Measurements from ENCODE around the gene FAM120B.

Gene FAM120B

GRCh38 chr6:170286246-170286933, 20.2 kb upstream of the FAM120B start:
- DNase-seq (ENCODE audit: low read depth): no peak

GRCh38 chr6:170286934-170287265, 19.7 kb upstream of the FAM120B start:
- DNase-seq (ENCODE audit: low read depth): no peak

- no peak for DNase-seq (ENCODE audit: low read depth)
Observed at GRCh38 chr6:170287371-170287876, 19.1 kb upstream of the FAM120B start.

- no peak for DNase-seq (ENCODE audit: low read depth)
Observed at GRCh38 chr6:170288091-170288631, 18.4 kb upstream of the FAM120B start.

GRCh38 chr6:170288852-170289179, 17.7 kb upstream of the FAM120B start:
- no peak for DNase-seq (ENCODE audit: low read depth)

- DNase-seq (ENCODE audit: low read depth): no peak
Observed at GRCh38 chr6:170289180-170289931, 17.2 kb upstream of the FAM120B start.

GRCh38 chr6:170289951-170290295, 16.6 kb upstream of the FAM120B start:
- DNase-seq (ENCODE audit: low read depth): no peak

- no peak for DNase-seq (ENCODE audit: low read depth)
Observed at GRCh38 chr6:170290296-170291128, 16.0 kb upstream of the FAM120B start, which contains the start of gene DLL1. TSS of gene DLL1 (minus strand) at chr6:170291078. CDS start at chr6:170290139, 939 bp downstream.

- DNase-seq (ENCODE audit: low read depth): no peak
Observed at GRCh38 chr6:170291271-170292110, 15.1 kb upstream of the FAM120B start.

- no peak for DNase-seq (ENCODE audit: low read depth)
Observed at GRCh38 chr6:170292111-170292406, 14.5 kb upstream of the FAM120B start.

- DNase-seq (ENCODE audit: low read depth): no peak
Observed at GRCh38 chr6:170292407-170293158, 14.0 kb upstream of the FAM120B start.

GRCh38 chr6:170293341-170294231, 13.0 kb upstream of the FAM120B start:
- no peak for DNase-seq (ENCODE audit: low read depth)

- no peak for DNase-seq (ENCODE audit: low read depth)
Observed at GRCh38 chr6:170294298-170294730, 12.2 kb upstream of the FAM120B start.

- no peak for DNase-seq (ENCODE audit: low read depth)
Observed at GRCh38 chr6:170294813-170295509, 11.6 kb upstream of the FAM120B start.

GRCh38 chr6:170295510-170296422, 10.8 kb upstream of the FAM120B start:
- no peak for DNase-seq (ENCODE audit: low read depth)

- no peak for DNase-seq (ENCODE audit: low read depth)
Observed at GRCh38 chr6:170296423-170296745, 10.2 kb upstream of the FAM120B start.

- no peak for DNase-seq (ENCODE audit: low read depth)
Observed at GRCh38 chr6:170296746-170297575, 9.6 kb upstream of the FAM120B start.

All from fibroblast of the conjunctiva (primary cell).